GM18498 (cell line): ENCODE measurements around the gene TCP11.

Experiments
- ATAC-seq: cut with Tn5 transposase; IDR thresholded peaks from one replicate; pipeline ENCODE4 v1.9.1; 2021; ENCODE audit warnings: mild to moderate bottlenecking, moderate library complexity; ENCODE audit not compliant: unreplicated experiment

Gene TCP11

GRCh38 chr6:35068206-35068605 is 72.9 kb downstream of the TCP11 start:
- no peak for ATAC-seq
